ENCODE results near the gene IFT57.
"Not testable (repeated sequence)": the region's sequence is repeated elsewhere in the genome, so short reads cannot be mapped to it uniquely, and the experiment has no call there.

Gene IFT57, protein sequence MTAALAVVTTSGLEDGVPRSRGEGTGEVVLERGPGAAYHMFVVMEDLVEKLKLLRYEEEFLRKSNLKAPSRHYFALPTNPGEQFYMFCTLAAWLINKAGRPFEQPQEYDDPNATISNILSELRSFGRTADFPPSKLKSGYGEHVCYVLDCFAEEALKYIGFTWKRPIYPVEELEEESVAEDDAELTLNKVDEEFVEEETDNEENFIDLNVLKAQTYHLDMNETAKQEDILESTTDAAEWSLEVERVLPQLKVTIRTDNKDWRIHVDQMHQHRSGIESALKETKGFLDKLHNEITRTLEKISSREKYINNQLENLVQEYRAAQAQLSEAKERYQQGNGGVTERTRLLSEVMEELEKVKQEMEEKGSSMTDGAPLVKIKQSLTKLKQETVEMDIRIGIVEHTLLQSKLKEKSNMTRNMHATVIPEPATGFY

DNA sequence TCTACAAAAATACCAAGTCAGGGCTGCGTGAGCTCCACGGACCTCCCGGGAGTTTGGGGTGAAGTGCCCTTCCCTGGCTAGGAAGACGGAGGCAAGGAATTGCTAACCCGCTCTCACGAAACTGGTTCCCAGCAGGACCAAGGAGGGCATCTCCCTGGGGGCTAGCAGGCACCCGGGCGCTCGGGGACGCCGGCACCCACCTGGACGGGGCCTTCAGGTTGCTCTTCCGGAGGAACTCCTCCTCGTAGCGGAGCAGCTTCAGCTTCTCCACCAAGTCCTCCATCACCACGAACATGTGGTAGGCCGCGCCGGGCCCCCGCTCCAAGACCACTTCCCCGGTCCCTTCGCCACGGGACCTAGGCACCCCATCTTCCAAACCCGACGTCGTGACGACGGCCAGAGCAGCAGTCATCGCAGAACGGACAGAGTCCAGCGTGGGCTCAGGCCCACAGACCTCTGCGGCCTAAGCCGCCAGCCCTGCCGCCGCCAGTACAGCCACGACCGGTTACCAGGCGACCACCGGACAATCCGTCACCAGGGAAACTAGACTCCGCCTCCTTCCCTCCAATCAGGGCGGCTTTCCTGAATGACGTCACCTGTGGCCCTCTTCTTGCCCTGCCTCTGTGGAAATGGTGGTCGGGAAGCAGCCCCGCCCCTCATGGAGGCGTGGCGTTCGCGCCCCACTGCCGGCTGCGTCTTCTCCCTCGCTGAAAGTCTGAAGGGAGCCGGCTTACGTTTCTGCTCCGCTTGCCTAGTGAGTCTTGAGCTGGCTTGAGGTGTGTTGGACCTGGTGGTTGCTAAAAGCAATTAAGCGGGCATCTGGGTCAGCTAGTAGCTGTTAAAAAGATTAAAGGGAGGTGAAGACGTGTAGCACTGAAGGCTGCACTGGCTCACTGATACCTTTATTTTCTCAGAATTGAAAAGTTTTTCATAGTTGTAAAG is at the start of gene IFT57:
IFT57 (minus strand) TSS at position 514 of the 942 bp plus-strand sequence; CDS start at position 412, 102 bp downstream.
- DNase-seq (ENCODE audit: low read depth in 1 of 2, low spot score in 1 of 2), result peak; percentile 87 to 90

DNA sequence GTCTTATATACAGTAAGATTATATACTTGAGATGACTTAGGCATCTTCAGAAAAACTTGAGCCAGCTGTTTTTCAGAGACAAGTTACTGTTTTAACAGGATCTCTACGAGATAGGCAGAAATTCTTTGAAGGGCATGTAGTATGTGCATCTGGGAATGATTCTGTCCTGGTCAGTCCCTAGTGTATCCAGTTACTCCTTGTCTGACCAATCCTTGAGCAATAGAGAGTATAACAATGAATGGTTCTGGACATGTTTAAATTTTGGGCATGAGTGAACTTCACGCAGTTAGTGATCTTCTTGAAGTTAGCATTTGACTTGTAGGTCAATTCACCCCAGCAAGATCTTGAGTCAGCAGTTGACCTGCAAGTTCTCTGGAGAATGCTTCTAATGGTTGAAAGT is 49.4 kb upstream of the IFT57 start:
- no peak for DNase-seq (ENCODE audit: low read depth in 1 of 2, low spot score in 1 of 2)

DNA sequence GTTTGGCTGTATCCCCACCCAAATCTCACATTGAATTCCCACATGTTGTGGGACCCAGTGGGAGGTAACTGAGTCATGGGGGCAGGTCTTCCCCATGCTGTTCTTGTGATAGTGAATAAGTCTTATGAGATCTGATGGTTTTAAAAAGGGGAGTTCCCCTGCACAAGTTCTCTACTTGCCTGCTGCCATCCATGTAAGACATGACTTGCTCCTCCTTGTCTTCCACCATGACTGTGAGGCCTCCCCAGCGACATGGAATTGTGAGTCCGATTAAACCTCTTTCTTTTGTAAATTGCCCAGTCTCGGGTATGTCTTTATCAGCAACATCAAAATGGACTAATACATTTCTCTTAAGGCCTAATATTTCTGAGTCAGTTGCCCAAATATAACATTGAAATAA is 46.0 kb upstream of the IFT57 start:
- DNase-seq (ENCODE audit: low read depth in 1 of 2, low spot score in 1 of 2), result not testable (repeated sequence)

DNA sequence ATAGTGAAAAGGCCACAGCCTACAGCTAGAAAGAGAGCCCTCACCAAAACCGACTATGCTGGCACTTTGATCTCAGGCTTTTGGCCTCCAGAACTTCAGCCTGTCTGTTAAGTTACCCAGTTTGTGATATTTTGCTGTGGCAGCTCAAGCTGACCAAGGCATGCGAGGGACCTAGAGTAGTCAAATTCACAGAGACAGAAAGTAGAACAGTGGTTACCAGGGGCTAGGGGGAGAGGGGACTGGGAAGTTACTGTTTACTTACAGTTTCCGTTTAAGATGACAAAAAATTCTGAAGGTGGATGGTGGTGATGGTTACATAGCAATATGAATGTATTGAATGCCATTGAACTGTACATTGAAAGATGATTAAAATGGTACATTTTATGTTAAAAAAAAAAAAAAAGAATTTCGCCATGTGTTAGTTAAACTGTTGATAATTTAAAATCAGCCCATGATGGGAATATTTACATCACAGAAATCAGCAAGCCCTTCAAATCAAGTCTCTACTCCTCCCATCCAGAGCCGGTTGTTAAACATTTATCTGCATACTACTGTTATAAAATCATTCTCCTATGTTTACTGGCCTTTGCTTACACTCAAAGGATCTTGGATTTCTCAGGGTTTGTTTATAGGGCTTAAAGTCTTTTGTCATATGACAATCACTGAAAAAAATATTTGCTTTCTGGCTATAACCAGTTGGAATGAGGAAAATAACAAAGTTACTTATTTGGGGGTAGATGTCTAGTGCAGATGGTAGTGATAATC is 42.5 kb upstream of the IFT57 start:
- DNase-seq (ENCODE audit: low read depth in 1 of 2, low spot score in 1 of 2), result not testable (repeated sequence)

DNA sequence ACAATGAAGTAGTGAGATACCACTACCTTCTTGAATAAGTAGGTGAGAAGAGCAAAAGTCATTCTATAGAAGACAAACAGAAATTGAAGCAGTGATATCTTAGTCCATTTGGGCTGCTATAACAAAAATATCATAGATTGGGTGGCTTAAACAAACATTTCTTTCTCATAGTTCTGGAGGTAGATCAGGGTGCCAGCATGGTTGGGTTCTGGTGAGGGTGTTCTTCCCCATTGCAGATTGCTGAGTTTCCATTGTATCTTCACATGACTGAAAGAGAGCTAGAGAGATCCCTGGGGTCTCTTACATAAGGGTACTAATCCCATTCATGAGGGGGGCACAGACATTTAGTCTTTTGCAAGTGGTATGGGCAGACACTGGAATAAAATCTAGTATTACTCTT is 32.9 kb upstream of the IFT57 start:
- no peak for DNase-seq (ENCODE audit: low read depth in 1 of 2, low spot score in 1 of 2)

DNA sequence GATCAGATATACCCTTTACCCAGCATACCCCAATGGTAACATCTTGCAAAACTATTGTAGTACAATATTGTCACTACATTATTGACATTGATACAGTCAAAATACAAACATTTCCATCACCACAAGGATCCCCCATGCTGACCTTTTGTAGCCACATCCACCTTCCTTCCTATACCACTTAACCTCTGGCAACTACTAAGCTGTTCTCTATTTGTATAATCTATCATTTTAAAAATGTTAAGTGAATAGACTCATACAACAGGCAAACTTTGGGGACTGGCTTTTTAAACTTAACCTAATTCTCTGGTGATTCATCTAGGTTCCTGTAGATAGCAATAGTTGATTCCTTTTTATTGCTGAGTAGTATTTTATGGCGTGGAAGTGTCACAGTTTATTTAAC is 29.6 kb upstream of the IFT57 start:
- DNase-seq (ENCODE audit: low read depth in 1 of 2, low spot score in 1 of 2), result no peak

DNA sequence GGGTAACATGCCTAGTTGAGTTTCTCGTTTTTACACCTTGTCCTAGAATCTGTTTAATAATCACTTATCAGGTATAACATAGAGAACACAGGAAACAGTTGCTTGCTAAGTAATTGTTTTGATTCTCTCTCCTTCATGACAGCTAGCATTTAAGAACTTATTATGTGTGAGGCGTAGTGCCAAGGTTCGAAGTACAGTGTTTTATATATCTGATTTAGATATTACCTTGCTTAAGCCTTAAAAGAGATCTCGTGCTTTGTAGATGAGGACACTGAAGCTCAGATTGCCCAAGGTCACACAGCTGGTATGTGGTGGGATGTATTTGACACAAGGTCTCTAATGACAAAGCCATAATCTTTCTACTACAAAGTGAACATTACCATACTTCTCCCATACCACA is 29.0 kb upstream of the IFT57 start:
- no peak for DNase-seq (ENCODE audit: low read depth in 1 of 2, low spot score in 1 of 2)

DNA sequence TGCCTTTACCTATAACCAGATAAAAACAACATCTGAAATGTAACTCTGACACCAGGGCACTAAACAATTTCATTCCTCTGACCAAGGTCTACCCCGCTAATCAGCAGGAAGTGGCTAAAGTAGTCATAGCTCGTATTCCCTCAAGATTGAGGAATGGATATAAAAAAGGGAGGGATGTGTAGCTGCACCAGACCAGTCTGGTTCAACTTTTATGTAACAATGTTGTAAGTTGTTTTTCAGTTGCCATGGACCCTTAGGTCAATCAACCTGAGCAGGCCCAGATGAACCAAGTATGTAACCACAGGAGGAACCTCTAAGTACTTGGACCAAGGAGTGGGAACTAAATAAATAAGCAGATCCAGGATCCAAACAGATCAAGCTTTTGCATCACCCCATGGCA is 28.4 kb upstream of the IFT57 start:
- no peak for DNase-seq (ENCODE audit: low read depth in 1 of 2, low spot score in 1 of 2)

DNA sequence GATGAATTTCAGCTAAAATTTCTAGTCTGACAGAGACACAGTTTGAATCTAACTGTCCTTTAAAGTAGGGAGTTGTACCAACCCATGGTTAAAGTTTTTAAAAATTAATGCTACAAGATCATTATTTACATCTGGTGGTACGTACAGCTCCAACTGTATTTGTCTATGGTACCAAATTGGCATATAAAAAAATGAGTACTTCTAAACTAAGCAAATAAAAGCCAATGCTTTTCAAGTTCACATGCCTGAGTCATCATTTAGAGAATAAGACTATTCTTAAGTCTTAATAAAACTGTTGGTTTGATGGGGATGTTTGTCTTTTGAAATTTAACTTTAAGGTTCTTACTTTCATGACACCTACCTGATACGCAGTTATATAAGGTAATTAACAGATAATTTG is 21.0 kb upstream of the IFT57 start:
- DNase-seq (ENCODE audit: low read depth in 1 of 2, low spot score in 1 of 2), result no peak

DNA sequence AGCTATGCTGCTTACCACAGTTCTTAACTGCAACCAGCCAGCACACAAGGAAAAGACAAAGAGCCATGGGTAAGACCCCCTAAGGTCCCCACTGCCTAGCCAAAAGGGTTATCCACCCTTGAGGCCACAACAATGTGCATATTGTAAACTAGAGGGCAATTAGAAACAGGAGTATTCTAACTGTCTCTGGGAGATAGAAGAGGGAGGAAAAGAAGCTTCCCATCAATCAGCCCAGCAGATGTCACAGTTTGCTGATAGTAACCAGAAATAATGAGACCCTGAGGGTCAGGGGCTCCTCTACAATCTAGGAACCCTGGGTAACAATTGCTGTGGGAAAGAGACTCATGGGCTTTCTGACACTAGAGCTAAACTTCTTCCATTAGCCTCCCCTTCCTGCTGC is 20.6 kb upstream of the IFT57 start:
- no peak for DNase-seq (ENCODE audit: low read depth in 1 of 2, low spot score in 1 of 2)

DNA sequence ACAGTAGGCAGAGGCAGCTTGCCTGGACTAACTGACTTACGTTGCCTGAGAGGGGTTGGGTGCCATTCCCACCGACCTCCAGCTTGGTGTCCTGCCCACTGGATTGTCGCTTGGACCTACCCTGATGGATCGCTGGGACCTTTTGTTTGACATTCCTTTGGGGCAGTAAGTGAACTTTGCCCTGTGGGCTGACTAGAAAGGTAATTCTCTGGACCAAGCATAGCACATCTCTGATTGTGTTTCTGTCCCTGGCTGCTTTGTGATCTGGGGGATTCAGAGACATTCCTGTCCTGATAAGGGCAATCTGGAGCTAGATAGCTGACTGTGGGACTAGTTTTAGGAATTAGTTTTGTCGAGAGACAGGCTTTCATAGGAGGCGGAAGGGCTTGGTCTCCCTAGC is 19.5 kb upstream of the IFT57 start:
- DNase-seq (ENCODE audit: low read depth in 1 of 2, low spot score in 1 of 2), result no peak

DNA sequence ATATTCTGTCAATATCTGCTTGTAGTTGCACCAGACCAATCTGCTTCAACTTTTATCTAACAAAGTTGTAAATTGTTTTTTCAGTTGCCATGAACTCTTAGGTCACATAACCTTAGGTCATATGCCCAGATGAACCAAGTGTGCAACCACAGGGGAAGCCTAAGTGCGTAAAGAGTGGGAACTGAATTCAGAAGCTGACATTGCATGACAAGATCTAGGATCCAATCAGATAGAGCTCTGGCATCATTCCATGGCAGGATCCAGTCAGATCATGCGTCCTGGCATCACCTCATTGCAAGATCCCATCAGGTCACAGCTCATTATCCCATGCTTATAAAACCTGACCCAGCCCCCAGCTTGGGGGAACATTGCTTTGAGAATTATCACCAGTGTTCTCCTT is 18.9 kb upstream of the IFT57 start:
- DNase-seq (ENCODE audit: low read depth in 1 of 2, low spot score in 1 of 2), result no peak

DNA sequence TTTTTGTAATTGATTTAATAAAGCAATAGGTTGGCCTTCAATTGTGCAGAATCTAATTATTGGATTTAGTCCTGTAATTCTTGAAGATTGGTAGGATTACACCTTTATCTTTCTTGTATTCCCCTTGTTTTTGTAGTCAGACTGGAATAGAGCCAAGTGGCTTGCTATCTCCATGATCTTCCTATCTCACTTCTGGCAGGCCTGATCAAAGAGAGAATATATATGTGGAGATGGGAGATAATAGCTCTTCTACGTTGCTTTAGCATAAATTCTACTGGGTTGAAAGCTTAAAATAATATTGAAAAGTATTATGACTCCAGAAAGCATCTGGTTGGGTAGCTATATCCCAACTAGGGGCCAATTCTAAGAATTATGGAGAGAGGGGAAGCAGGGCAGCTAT is 16.9 kb upstream of the IFT57 start:
- DNase-seq (ENCODE audit: low read depth in 1 of 2, low spot score in 1 of 2), result no peak

DNA sequence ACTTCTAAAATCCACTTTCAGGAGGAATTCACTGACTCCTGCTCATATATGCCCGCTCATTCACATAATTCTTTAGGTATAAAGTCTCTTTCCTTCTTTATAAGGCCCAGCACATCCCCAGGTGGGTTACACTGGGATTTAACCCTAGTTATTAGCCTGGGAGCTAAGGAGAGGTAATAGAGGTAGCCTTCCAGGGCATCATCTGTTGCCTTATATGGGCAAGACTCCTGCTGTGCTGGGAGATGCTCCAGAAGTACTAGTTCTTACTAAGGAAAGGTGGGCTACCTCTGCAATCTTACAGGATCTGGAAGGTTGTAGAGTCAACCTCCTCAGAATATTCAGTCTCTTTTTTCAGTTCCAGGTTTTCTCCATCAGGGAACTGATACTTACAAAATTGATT is 13.1 kb upstream of the IFT57 start:
- no peak for DNase-seq (ENCODE audit: low read depth in 1 of 2, low spot score in 1 of 2)

DNA sequence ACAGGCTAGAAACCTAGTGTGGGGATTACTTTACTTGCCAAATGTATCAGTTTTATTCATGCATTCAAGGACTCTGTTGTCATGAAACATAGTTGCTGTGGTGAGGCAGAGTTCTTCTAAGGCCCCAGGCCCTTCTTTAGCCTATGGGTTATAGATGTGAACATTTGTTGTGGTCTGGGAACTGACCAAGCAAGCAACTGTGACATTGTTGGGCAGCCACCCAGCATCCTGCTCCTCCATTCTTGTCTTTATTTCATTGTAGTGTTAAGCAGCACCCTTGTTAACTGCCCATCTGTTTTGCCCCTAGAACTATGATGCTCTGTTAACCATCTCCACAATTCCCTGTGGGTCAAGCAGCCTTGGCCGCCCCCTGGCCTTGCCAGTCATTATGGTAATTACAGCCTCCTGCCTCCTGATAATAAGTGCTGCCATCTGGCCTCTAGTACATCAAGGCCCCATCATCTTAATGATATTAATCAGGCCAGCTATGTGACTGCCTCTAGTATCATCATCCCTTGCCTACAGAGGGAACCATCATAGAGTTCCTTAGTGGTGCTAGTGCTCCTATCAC is 12.2 kb upstream of the IFT57 start:
- DNase-seq (ENCODE audit: low read depth in 1 of 2, low spot score in 1 of 2), result no peak

DNA sequence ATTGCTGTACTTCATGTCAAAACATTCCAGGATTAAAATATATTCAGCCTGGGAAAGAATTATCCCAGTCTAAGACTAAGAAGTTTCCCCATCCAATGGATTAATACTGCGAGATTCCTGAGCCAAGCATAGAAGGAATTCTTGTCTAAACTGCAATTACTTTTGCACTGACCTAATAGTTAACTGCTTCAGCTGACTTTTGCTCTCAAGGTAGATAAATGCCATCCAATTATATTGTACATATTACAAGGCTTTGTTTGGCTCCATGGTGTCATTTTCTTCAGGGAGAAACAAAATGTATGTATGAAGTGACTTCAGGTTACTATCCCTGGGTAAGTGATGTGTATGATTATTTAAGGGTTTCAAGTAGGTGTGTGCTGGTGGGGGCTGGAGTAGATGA is 6.1 kb upstream of the IFT57 start:
- no peak for DNase-seq (ENCODE audit: low read depth in 1 of 2, low spot score in 1 of 2)

DNA sequence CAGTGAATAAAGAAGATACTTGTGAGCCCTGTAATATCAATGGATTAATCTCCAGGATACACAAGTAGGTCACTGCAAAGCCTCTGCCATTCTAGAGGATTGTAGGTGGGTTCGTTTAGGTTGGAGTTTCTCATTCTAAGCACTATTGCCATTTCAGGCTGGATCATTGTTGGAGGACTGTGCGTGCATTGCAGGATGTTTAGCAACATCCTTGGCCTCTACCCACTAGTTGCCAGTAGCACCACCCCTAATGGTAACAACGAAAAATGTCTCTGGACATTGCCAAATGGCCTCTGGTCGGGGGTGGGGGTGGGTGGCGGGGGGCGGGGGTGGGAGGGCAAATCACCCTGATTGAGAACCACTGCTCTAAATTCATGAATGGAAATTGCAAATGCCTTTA is 4.9 kb upstream of the IFT57 start:
- DNase-seq (ENCODE audit: low read depth in 1 of 2, low spot score in 1 of 2), result no peak

DNA sequence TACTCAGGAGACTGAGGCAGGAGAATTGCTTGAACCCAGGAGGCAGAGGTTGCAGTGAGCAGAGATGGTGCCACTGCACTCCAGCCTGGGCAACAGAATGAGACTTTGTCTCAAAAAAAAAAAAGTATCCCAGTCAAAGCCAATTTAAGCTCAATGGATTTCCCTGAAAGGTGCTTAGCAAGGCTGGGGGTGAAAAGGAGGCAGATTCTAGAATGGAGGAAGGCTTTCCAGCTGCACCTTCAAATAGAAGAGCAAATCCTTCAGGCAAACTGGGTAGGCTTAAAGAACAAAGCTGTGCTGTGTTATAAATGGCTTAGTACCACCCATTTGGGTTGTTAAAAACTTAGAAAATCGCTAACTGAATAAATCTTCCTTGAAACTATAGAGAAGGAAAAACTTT is 3.0 kb upstream of the IFT57 start:
- no peak for DNase-seq (ENCODE audit: low read depth in 1 of 2, low spot score in 1 of 2)

DNA sequence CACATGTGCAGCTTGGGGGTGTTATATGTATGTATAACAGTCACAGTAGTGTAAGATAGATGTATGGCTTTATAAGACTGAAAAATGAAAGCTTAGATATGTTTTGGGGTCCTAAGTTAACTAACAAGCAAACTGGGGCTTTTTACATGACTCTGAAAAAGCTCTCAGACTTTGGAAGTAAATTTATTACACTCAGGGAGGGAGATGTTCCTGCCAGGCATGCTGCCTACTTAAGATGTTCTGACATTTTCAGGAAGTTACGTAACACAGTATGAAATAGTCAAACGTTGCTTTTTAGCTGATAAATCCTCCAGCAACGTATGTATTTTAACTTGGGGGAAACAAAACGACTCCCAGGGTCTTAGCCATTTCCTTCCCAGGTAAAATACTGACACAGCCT is 1.7 kb upstream of the IFT57 start:
- DNase-seq (ENCODE audit: low read depth in 1 of 2, low spot score in 1 of 2), result no peak

DNA sequence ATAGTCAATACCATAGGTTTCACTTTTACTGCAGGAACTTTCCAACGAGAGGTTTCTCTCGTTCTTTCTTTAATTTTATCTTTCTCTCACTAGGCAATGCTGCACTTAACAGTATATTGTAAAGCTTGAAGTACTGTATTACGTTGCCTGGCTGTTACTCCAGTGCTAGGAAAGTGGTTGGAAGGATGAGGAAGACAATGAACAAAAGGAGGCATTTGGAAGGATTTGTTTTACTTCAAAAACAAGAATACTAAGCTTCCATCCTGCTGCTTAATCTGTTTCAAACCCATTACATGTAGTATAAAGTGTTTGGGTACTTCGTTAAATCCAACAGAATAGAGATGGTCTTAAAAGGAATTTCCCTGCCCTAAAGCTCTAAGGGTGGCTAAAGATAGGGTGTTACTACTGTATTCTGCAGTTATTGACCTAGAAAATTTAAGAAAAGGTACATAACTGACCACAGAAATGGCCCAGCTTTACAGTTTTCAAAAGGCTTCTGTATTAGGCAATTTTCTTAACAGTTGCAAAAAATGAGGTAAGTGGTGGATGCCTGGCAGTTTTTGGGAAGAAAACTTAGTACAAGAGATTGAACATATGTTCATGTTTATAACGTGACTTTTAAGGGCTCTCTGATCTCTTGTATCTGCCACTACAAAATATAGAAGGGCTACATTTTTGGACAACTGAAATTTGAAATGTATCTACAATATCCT is 785 bp upstream of the IFT57 start:
- DNase-seq (ENCODE audit: low read depth in 1 of 2, low spot score in 1 of 2), result no peak

DNA sequence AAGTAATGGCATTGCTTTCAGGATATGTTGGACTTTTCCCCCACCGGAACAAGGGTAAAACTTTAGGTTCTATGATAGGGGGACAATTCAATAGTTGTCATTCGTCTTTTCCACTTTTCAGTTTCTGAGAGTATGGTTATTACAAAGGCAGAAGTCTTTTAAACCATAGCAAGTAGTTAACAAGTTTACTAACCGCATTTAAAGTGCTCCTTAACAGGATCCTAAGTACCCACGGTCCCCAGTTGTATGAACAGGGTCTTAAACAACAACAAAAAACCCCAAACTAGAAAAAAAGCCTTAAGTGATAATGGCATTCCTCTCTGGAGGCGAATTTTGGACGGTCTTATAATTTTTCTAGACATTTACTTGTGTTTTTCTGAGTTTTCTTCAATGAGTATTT is 831 bp downstream of the IFT57 start:
- no peak for DNase-seq (ENCODE audit: low read depth in 1 of 2, low spot score in 1 of 2)

Data from activated T-helper 1 cell treated with anti-CD3 and anti-CD28 coated beads, Interleukin-2, amount 50 U/mL, for 16 hours (primary cell).